Left lung (tissue), 10 donors: ENCODE data around the gene ANXA10. TPM values are rescaled to one million over a fixed set of nuclear protein-coding genes. Genes with fewer than 3 reads are reported as not detected.
A peak's percentile ranks its signal among the peaks of the same experiment; 100 is the strongest.

Experiments used
- ATAC-seq: fragments of 200-7000 bp; cut with Tn5 transposase; one replicate; pipeline ENCODE4 v1.9.1; 2020; ENCODE audit warnings: moderate library complexity
- DNase-seq, 4 donors: peaks; one replicate each; pipeline ENCODE4 v3.0.0-alpha.2; 2013 to 2020
- H3K27ac ChIP-seq, 2 donors: fragments of 200-600 bp; sonication (generic) in 1 of 2; one replicate each; pipeline versions ENCODE4 v1.5.0 to v1.8.0; 2020 to 2021
- H3K27me3 ChIP-seq, 2 donors: fragments of 200-600 bp; sonication (generic) in 1 of 2; one replicate each; pipeline versions ENCODE4 v1.5.0 to v1.8.0; 2020 to 2021
- H3K36me3 ChIP-seq, 2 donors: fragments of 200-600 bp; sonication (generic) in 1 of 2; one replicate each; pipeline versions ENCODE4 v1.5.0 to v1.8.0; 2020 to 2021
- H3K4me1 ChIP-seq, 2 donors: fragments of 200-600 bp; one replicate each; pipeline ENCODE4 v1.8.0; 2021
- H3K4me3 ChIP-seq, 2 donors: fragments of 200-600 bp; sonication (generic) in 1 of 2; one replicate each; pipeline versions ENCODE4 v1.5.0 to v1.8.0; 2020 to 2021; ENCODE audit warnings: mild to moderate bottlenecking in 1 of 2
- H3K9me3 ChIP-seq, 2 donors: fragments of 200-600 bp; sonication (generic) in 1 of 2; one replicate each; pipeline versions ENCODE4 v1.5.0 to v1.8.0; 2020 to 2021
- CTCF ChIP-seq, 2 donors: fragments of 200-600 bp; sonication (generic) in 1 of 2; IDR thresholded peaks; one replicate each; pipeline versions ENCODE4 v1.5.0 to v1.8.0; 2021; ENCODE audit warnings: antibody characterized with exemption in 2 of 2
- intact Hi-C, 2 donors: fragments of 100-400 bp; cut with DNase I; formaldehyde crosslinking; loops; one replicate each; pipeline versions ENCODE4 v1.11.2 to v1.14.2; 2022
- polyA plus RNA-seq, 6 donors: library from polyadenylated mRNA; unstranded; fragments of 120-200 nt; gene quantifications; one replicate each; pipeline ENCODE4 v1.2.1, GENCODE V29; 2013; ENCODE audit not compliant: insufficient read length in 6 of 6
- total RNA-seq, 2 donors: library from RNA; stranded (reverse); fragmentation: NEBNext Ultra II Directional; extraction: Animal tissue kit (Norgen Biotek cat#: 25700); gene quantifications; one replicate each; pipeline ENCODE4 v1.2.1, GENCODE V29; 2021
- donor health status: DM: no; HTN: yes; CAD: no.
- donor health status: DM: no; HTN: no; CAD: no.

Gene ANXA10
- total and polyA plus RNA-seq, 8 donors: 0.25 to 0.63 (median 0.47) TPM; not detected in 5

- no peaks in the 10 kb centered on the region for H3K27me3 ChIP-seq
- TF ChIP-seq CTCF (IDR thresholded peaks at IDR 0.05): no peak
- ATAC-seq: no peak
- H3K36me3 ChIP-seq: no peaks in the 10 kb centered on the region
- no peak overlapping the region for H3K4me3 ChIP-seq
- no peak for DNase-seq
- no peak overlapping the region for H3K27ac ChIP-seq
- no peaks in the 10 kb centered on the region for H3K9me3 ChIP-seq
- no peaks in the 10 kb centered on the region for H3K4me1 ChIP-seq
- intact Hi-C loops: no loop called here
These were observed 4.8 kb downstream of the ANXA10 start for GRCh38 chr4:168097161-168097560.

GRCh38 chr4:168098248-168098717 lies 5.9 kb downstream of the ANXA10 start:
- Histone ChIP-seq H3K4me3 (no peak overlapping the region), H3K27me3 (no peaks in the 10 kb centered on the region), H3K27ac (no peak overlapping the region), H3K4me1 (no peaks in the 10 kb centered on the region), H3K9me3 (no peaks in the 10 kb centered on the region), H3K36me3 (no peaks in the 10 kb centered on the region)
- intact Hi-C loops: no loop called here
- no peak for TF ChIP-seq CTCF (IDR thresholded peaks at IDR 0.05)
- DNase-seq (no peak), ATAC-seq (peak; percentile 71)

- Histone ChIP-seq H3K36me3 (no peaks in the 10 kb centered on the region), H3K27me3 (no peaks in the 10 kb centered on the region), H3K27ac (no peak overlapping the region), H3K4me1 (no peaks in the 10 kb centered on the region), H3K4me3 (no peak overlapping the region), H3K9me3 (no peaks in the 10 kb centered on the region)
- DNase-seq (no peak), ATAC-seq (no peak)
- TF ChIP-seq CTCF (IDR thresholded peaks at IDR 0.05): no peak
- intact Hi-C loops: no loop called here
These were observed 6.9 kb downstream of the ANXA10 start for GRCh38 chr4:168099195-168099594.

GRCh38 chr4:168101026-168101425 lies 8.7 kb downstream of the ANXA10 start:
- TF ChIP-seq CTCF (IDR thresholded peaks at IDR 0.05): no peak
- ATAC-seq: no peak
- DNase-seq: no peak
- H3K9me3 ChIP-seq: no peaks in the 10 kb centered on the region
- intact Hi-C loops: no loop called here
- H3K4me3 ChIP-seq: no peak overlapping the region
- no peaks in the 10 kb centered on the region for H3K36me3 ChIP-seq
- H3K27ac ChIP-seq: no peak overlapping the region
- no peaks in the 10 kb centered on the region for H3K4me1 ChIP-seq
- H3K27me3 ChIP-seq: no peaks in the 10 kb centered on the region

GRCh38 chr4:168102403-168102802 lies 10.1 kb downstream of the ANXA10 start:
- Histone ChIP-seq H3K36me3 (no peaks in the 10 kb centered on the region), H3K27ac (no peak overlapping the region), H3K4me3 (no peak overlapping the region), H3K27me3 (no peaks in the 10 kb centered on the region), H3K9me3 (no peaks in the 10 kb centered on the region), H3K4me1 (no peaks in the 10 kb centered on the region)
- DNase-seq (no peak), ATAC-seq (no peak)
- TF ChIP-seq CTCF (IDR thresholded peaks at IDR 0.05): no peak
- intact Hi-C loops: no loop called here
